GM12864 (cell line): ENCODE results near the gene SERAC1.

Experiments
- DNase-seq: peaks from one replicate; pipeline ENCODE4 v3.0.0-alpha.2; 2011; ENCODE audit warnings: low read depth
- H3K4me3 ChIP-seq: 2 replicates; pipeline ENCODE4 v1.5.1; 2011; ENCODE audit warnings: mild to moderate bottlenecking, low read depth, low read length, control low read depth
- CTCF ChIP-seq: IDR thresholded peaks from 2 replicates; pipeline ENCODE4 v1.5.1; 2011; ENCODE audit warnings: low read depth, mild to moderate bottlenecking, moderate library complexity, low read length, control low read depth, inconsistent platforms; ENCODE audit errors: missing control alignments

SERAC1 gene

GRCh38 chr6:158064725-158065251 is 103.3 kb downstream of the SERAC1 start:
- DNase-seq: no peak
- no peak for TF ChIP-seq CTCF
- no peak overlapping the region for H3K4me3 ChIP-seq

- DNase-seq: no peak
- TF ChIP-seq CTCF: no peak
- H3K4me3 ChIP-seq: no peak overlapping the region
These were observed 104.3 kb downstream of the SERAC1 start for GRCh38 chr6:158063736-158064135.

GRCh38 chr6:158061709-158062461 is 106.2 kb downstream of the SERAC1 start:
- no peak overlapping the region for H3K4me3 ChIP-seq
- TF ChIP-seq CTCF: no peak
- no peak for DNase-seq

GRCh38 chr6:158061361-158061708 is 106.7 kb downstream of the SERAC1 start:
- DNase-seq: no peak
- TF ChIP-seq CTCF: no peak
- H3K4me3 ChIP-seq: no peak overlapping the region

GRCh38 chr6:158060455-158061360 is 107.4 kb downstream of the SERAC1 start:
- H3K4me3 ChIP-seq: no peak overlapping the region
- DNase-seq: no peak
- TF ChIP-seq CTCF: no peak
